Effector CD8-positive, alpha-beta T cell (primary cell): ENCODE results near the gene SNAPIN.

Experiments used
- DNase-seq: peaks from one replicate; lab custom pipeline; 2025; lab: John Stamatoyannopoulos, UW

The SNAPIN gene

DNA sequence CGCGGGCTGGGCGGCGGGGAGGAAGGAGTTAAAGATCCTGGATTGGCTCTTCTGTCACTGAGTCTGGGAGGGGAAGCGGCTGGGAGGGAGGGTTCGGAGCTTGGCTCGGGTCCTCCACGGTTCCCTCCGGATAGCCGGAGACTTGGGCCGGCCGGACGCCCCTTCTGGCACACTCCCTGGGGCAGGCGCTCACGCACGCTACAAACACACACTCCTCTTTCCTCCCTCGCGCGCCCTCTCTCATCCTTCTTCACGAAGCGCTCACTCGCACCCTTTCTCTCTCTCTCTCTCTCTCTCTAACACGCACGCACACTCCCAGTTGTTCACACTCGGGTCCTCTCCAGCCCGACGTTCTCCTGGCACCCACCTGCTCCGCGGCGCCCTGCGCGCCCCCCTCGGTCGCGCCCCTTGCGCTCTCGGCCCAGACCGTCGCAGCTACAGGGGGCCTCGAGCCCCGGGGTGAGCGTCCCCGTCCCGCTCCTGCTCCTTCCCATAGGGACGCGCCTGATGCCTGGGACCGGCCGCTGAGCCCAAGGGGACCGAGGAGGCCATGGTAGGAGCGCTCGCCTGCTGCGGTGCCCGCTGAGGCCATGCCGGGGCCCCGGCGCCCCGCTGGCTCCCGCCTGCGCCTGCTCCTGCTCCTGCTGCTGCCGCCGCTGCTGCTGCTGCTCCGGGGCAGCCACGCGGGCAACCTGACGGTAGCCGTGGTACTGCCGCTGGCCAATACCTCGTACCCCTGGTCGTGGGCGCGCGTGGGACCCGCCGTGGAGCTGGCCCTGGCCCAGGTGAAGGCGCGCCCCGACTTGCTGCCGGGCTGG lies 20.2 kb downstream of the SNAPIN start, which contains the start of gene NPR1:
Gene NPR1, plus strand, starts transcription at position 170 of the 818 bp plus-strand sequence. Its CDS starts 421 bp downstream, at position 591.
- DNase-seq, result no peak

DNA sequence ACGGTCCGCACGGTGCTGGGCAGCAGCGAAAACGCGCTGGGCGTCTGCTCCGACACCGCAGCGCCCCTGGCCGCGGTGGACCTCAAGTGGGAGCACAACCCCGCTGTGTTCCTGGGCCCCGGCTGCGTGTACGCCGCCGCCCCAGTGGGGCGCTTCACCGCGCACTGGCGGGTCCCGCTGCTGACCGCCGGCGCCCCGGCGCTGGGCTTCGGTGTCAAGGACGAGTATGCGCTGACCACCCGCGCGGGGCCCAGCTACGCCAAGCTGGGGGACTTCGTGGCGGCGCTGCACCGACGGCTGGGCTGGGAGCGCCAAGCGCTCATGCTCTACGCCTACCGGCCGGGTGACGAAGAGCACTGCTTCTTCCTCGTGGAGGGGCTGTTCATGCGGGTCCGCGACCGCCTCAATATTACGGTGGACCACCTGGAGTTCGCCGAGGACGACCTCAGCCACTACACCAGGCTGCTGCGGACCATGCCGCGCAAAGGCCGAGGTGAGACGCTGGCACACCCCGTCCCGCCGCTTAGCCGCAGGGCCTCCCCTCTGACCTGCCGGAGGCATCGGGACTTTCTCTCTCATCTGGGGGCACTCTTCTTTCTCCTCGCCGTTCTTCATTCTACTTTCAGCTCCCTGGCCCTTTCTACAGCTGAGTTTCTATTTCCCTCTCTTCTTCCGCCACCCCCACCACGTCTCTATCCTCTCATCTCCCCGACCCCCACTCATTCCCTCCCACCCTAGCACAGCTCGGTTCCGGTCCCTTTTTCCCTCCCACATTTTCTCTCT lies 21.0 kb downstream of the SNAPIN start:
- DNase-seq, result no peak

DNA sequence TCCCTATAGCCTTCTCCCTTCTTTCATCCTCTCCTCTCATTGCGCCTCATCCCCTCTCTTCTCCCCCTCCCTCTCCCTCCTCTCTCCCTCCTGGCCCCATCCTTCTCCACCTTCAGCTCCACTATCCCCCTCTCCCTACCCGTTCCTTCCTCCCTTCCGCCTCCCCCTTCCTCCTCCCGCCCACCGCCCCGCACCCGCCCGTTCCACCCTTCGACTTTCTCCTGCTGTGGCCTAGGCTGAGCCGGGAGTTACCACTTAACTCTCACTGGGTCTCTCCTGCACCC lies 21.6 kb downstream of the SNAPIN start:
- no peak for DNase-seq

DNA sequence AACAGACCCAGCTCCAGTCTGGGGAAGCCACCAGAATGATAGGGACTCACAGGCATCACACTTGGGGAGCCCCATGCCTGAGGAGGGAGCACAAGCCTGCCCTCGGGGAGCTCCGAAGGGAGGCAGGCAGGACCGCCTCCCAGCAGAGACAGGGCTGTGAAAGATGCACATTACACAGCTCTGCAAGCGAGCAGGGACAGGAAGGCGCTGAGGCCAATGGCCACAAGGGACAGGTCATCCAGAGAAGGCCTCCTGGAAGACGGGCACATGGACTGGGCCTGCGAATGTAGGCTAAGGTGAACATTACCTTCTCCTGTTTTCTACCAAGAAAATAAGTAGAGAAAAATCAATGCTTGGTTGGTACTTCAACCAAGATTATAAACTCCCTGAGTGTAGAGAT lies 24.2 kb downstream of the SNAPIN start:
- no peak for DNase-seq

DNA sequence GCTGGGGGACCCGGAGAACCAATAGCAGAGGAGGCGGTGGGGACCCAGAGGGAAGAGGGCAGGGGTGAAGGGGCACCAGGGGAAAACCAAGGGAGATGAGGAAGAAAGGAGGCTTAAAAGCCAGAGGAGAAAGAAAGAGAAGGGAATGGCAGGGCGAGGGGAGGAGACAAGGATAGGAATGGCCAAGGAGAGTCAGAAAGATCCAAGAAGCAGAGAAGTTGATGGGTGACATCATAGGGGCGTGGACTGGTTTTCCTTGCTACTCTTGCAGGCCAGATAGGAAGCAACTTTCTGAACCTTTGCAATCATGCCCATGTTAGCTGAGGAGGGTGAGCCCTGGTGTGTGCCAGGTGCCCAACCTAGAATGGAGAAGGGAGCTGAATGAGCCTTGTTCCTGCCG lies 25.4 kb downstream of the SNAPIN start:
- no peak for DNase-seq

DNA sequence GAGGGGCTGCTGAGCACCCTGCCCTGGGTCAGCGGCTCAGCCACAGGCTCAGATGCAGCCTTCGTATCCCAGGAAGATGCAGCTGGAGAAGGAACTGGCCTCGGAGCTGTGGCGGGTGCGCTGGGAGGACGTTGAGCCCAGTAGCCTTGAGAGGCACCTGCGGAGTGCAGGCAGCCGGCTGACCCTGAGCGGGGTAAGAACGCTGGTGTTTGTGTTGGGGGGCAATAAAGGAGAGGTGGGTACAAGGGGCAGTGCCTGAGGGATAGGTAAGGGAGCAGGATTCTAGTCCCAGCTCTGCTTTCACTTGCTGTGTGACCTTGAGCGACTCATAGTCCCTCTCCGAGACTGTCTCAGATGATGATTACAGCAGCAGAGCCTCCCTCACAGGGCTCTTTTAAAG lies 26.4 kb downstream of the SNAPIN start:
- DNase-seq, result no peak

DNA sequence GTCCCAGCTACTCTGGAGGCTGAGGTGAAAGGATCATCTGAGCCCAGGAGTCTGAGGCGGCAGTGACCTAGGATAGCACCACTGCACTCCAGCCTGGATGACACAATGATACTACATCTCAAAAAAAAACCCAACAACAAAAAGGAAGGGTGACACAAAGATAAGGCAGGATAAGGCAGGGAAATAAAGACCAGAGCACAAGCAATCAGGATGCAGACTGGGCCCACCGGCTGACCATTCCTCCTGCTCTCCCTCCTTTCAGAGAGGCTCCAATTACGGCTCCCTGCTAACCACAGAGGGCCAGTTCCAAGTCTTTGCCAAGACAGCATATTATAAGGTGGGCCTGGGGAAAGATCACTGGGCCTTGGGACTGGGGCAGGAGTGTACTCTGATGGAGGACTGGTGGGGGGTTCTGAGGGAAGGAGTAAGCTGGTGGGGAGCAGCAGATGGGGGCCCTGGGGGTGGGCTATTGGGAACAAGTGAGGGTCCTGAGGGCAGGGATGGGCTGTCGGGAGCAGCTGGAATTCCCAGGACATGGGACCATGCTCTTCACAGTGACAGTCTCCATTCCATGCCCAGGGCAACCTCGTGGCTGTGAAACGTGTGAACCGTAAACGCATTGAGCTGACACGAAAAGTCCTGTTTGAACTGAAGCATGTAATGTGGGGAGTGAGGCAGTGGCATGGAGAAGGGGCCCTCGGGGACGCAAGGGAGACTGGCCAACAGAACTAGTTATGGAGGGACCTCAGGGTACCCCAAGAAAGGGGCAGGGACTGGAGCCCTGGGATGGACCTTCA lies 27.2 kb downstream of the SNAPIN start:
- DNase-seq, result no peak

DNA sequence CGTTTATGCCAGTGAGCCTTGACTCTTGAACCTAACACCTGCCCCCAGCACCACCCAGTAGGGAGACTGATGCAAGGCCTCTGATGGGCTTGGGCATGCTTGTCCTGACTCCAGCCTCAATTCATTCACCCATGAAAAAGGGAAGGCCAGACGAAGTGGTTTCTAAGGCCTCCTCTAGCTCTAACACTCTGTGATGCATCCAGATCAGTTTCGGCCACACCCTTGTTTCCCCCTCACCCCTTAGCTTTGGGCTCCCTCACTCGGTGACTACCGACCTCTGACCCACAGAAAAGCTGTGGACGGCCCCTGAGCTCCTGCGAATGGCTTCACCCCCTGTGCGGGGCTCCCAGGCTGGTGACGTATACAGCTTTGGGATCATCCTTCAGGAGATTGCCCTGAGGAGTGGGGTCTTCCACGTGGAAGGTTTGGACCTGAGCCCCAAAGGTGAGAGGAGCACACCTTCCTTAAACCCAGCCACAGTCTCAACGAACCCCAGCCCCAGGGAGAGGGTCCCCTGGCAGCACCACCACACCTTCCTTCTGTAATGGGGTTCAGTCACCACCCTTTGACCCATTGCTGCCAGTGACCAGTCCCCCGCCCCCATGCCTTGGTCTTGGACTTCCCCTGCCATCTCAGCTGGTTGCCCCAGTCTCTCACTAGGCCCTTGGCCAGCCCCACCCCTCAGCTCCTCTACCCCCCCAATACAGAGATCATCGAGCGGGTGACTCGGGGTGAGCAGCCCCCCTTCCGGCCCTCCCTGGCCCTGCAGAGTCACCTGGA lies 29.0 kb downstream of the SNAPIN start:
- DNase-seq, result no peak

DNA sequence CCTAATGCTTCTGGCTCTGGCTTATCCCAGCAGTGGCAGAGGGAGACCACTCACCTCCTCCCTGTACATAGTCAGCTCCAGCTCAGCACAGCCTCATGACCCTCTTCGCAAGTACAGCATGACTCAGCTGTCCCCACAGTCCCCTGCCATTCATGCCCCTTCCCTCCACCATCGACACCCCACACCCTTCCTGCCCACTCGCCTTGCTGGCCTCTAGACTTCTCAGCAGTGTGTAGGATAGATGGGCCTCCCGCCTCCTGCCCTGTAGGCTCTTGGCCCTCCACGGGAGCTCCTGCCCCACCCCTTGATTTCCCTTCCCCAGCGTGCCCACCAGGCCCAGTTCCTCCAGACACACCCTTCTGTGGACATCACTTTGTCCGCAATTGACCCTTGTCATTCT lies 29.8 kb downstream of the SNAPIN start:
- DNase-seq, result no peak

DNA sequence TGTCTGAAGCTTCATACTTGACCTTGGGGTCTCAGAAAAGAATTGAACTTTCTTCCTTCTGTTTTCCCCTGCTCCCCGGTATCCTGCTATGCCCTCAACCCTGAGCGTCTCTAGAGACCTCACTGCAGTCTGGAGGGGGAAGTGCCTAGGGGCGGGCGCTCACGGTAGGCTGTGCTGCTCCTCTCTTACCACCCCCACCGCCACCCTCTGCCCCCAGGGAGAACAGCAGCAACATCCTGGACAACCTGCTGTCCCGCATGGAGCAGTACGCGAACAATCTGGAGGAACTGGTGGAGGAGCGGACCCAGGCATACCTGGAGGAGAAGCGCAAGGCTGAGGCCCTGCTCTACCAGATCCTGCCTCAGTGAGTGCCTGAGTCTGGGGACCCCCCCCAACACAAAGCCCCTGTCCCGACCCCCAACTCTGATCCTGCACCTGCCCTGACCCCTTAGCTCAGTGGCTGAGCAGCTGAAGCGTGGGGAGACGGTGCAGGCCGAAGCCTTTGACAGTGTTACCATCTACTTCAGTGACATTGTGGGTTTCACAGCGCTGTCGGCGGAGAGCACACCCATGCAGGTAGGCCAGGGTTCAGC lies 30.3 kb downstream of the SNAPIN start:
- DNase-seq, result no peak

DNA sequence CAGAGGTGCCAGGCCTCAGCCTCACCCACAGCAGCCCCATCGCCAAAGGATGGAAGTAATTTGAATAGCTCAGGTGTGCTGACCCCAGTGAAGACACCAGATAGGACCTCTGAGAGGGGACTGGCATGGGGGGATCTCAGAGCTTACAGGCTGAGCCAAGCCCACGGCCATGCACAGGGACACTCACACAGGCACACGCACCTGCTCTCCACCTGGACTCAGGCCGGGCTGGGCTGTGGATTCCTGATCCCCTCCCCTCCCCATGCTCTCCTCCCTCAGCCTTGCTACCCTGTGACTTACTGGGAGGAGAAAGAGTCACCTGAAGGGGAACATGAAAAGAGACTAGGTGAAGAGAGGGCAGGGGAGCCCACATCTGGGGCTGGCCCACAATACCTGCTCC lies 35.0 kb downstream of the SNAPIN start:
- DNase-seq, result no peak

DNA sequence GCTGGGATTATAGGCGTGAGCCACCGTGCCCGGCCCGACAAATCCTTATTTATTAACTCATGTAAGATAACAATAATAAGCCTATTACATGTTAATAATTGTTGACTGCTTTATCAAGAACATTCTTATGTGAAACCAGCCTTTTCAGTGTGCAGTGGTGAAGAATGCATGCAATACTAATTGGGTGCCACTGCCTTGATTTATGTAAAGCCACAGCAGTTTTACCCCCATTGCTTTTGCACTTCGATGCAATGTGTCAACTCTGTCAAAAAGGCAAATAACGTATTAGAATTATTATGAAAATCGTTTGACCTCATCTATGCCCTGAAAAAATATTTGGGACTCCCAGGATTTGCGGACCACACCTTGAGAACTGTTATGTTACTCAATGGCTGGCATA lies 38.2 kb downstream of the SNAPIN start:
- DNase-seq, result no peak

DNA sequence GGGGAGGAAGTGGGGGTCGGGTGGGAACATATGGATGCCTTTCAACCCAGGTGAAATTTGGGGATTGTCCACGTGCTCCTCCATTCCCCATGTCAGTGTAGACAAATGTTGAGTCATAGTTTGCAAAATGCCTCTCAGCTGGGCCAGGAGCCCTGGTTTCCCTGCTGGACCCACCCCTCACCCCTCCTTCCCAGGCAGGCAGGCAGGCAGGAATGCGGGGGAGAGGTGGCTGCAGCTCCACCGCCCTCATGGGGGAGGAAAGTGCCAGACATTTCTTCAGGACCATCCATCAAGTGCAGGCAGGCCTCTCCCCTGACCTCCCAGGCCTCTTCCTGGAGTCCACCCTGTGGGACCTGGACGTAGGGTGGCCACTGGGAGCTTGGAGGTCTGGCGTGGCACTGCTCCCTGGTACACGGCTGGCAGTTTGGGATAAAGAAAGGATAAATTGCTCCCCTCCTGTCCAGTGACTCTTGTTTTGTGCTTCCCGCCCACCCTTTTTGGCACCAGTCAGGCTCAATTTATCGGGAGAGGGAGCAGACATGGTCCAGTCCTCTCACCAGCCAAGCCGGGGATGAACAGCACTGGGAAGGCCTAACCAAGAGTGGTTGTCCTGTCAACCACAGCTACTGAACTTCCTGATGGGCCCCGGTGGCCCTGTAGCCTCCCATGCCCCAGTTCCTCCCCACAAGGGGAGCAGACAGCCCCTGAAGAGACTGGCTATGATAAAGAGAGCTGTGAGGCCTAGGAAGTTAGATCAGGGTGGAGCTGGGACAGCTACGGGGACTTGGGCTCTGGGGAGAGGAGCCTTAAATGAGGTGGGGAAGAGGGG lies 38.9 kb downstream of the SNAPIN start:
- no peak for DNase-seq

DNA sequence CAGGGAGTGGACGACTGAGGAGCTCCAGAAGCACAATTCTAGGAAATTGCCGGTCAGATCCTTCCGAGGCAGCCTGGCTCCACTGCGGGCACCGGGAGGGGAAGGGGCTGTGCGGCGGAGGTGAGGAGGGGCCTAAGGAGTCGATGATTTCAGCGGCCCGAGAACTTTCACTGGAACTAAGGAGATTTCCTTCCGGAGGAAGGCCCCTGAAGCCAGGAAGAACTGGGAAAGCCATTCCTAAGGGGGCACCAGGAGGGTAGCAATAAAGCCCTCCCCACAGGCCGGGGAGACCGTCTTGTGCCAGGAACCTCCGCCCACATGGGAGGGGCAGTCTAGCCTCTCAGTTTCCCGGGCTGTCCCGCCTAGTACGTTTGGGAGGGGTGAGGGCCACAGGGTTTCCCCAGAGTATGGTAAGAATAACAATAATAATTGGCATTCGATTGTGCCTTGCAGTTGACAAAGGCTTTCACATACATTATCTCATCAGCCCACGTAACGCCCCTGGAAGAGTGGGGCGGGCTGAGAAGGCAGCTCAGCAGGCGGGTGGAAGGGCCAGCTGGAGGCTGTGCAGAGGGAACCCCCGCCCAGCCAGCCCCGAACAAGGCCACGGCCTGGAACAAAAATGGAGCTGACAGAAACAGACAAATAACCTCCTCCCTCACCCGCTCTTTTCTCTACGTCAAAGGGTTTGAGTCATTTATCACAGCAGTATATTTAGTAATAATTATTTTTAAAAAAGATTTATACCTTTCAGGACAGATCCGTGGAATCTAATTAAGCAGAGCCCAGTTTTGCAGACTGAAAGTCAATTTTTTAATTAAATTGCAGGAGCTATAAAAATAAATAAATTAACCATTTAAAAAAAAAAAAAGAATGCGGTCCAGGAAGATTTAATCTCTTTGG lies 39.8 kb downstream of the SNAPIN start:
- DNase-seq, result no peak

DNA sequence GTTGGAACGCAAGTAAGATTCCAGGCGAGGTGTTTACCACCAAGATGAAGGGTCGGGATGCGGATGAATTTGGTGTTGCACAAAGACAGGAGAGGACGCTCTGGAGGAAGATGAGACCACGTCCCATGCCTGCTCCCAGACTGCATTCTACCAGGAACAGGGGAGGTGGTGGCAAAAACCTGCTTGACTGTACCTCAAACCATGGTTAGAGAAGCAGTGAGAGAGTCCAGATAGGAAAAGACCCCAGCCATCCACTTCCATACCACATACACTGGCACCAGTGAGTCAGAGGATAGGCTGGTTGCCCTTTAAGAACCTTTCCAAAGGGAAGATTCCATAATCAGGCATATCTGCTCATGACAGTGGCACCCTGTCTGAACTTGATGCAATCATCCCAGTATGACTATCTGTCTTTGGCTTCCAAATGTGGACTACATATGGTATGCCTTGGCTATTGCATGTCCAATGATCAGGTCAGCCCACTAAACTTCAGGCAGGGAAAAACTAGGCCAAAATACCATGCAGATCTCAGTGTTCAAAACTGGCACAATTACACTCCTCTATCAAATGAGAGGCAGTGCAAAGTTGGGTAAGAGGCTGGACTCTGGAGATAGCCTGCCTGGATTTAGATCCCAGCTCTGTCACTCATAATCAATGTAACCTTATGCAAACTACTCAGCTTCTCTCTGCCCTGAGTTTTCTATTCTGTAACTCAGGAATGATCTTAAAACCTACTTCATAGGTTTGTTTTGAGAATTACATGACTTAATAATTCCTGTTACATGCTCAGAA lies 40.6 kb downstream of the SNAPIN start:
- no peak for DNase-seq

DNA sequence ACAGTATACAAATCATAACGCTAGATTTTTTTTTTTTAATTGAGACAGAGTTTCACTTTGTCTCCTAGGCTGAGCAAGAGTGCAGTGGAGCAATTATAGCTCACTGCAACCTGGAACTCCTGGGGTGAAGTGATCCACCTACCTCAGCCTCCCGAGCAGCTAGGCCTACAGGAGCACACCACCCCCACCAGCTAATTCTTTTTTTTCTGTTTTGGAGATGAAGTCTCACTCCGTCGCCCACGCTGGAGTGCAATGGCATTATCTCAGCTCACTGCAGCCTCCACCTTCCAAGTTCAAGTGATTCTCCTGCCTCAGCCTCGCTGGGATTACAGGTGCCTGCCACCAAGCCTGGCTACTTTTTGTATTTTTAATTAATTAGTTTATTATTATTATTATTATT lies 41.3 kb downstream of the SNAPIN start:
- DNase-seq, result no peak

DNA sequence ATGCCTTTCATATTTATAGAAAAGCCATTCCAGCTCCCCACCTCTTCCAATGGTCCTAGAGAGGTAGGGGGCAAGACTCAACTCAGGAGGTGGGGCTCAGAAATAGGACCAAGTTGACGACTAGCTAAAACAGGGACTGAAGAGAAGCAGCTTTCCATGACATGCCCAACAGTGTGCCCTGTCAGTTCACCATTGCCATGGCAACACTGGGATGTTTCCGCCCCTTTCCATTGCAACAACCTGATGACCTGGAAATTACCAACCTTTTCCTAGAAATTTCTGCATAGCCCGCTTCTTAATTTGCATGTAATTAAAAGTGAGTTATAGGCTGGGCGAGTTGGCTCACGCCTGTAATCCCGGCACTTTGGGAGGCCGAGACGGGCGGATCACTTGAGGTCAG lies 47.0 kb downstream of the SNAPIN start:
- DNase-seq, result no peak

DNA sequence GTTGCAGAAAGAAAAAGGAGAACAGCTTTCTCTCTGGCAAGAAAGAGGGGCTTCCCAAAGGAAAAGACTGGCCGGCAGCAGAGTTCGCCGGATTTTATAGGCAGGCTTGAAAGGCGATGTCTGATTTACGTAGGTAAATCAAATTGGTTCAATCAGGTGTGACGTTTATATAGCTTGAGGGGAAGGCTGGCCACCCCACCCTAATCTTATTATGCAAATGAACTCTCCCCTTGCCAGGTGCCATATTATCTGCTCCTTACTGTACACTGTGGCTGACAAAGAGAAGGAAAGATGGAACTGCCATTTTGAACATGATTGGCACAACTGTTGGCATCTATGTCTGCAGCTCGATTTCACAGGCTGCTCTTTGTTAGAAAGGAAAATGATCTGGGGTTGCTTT lies 52.5 kb downstream of the SNAPIN start:
- DNase-seq, result no peak
